HCT116 (cell line): ENCODE measurements around the gene KCNMB1.

Experiments used
- ZFX ChIP-seq: fragments of 450-650 bp; IDR thresholded peaks from 2 replicates; pipeline ENCODE4 v1.6.1; 2017
- TF ChIP-seq, protein P1 (sequence below), 3 experiments: fragments of 200-600 bp in 1 of 3; sonication (generic) in 1 of 3; IDR thresholded peaks in 2 of 3; conservative IDR thresholded peaks in 1 of 3; 2 replicates each; pipeline ENCODE4 v1.5.1; 2012 to 2017; ENCODE audit warnings: low read depth in 2 of 3, low read length in 2 of 3, antibody characterized with exemption in 1 of 3, borderline replicate concordance in 1 of 3, control low read depth in 1 of 3, mild to moderate bottlenecking in 1 of 3, mixed read lengths in 1 of 3, mixed run types in 1 of 3, moderate library complexity in 1 of 3; ENCODE audit not compliant: insufficient read depth in 1 of 3

DNA sequence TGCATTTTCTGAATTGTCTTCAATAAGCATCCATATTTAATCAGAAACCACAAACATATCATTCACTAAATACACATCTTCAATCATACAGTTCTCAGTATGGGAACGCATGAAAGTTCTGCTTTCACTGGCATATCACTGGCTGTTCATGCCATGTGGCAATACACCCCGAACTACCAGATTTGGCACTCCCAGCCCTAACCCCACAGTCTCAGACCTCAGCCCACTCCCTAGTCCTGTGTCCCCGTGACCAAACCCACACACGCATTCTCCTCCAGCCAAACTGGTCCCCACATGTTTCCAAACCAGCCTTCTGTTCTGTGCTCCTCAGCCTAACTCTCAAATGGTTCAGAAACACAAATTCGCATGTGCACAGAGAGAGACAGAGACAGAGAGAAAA lies 20.6 kb downstream of the KCNMB1 start:
- TF ChIP-seq, protein P1, sequence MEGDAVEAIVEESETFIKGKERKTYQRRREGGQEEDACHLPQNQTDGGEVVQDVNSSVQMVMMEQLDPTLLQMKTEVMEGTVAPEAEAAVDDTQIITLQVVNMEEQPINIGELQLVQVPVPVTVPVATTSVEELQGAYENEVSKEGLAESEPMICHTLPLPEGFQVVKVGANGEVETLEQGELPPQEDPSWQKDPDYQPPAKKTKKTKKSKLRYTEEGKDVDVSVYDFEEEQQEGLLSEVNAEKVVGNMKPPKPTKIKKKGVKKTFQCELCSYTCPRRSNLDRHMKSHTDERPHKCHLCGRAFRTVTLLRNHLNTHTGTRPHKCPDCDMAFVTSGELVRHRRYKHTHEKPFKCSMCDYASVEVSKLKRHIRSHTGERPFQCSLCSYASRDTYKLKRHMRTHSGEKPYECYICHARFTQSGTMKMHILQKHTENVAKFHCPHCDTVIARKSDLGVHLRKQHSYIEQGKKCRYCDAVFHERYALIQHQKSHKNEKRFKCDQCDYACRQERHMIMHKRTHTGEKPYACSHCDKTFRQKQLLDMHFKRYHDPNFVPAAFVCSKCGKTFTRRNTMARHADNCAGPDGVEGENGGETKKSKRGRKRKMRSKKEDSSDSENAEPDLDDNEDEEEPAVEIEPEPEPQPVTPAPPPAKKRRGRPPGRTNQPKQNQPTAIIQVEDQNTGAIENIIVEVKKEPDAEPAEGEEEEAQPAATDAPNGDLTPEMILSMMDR (IDR thresholded peaks at IDR 0.05 in 2 of 3, conservative IDR thresholded peaks at IDR 0.05 in 1 of 3; ENCODE audit: borderline replicate concordance in 1 of 3, insufficient read depth in 1 of 3, low read depth in 2 of 3, low read length in 2 of 3), result no peak
- TF ChIP-seq ZFX, result no peak
